ENCODE results near the gene NKAIN2.

GRCh38 chr6:124011180-124011579, 207.5 kb downstream of the NKAIN2 start:
- TF ChIP-seq RAD21 (IDR thresholded peaks at IDR 0.05; ENCODE audit: low read length): no peak
- TF ChIP-seq, protein P1, sequence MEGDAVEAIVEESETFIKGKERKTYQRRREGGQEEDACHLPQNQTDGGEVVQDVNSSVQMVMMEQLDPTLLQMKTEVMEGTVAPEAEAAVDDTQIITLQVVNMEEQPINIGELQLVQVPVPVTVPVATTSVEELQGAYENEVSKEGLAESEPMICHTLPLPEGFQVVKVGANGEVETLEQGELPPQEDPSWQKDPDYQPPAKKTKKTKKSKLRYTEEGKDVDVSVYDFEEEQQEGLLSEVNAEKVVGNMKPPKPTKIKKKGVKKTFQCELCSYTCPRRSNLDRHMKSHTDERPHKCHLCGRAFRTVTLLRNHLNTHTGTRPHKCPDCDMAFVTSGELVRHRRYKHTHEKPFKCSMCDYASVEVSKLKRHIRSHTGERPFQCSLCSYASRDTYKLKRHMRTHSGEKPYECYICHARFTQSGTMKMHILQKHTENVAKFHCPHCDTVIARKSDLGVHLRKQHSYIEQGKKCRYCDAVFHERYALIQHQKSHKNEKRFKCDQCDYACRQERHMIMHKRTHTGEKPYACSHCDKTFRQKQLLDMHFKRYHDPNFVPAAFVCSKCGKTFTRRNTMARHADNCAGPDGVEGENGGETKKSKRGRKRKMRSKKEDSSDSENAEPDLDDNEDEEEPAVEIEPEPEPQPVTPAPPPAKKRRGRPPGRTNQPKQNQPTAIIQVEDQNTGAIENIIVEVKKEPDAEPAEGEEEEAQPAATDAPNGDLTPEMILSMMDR (IDR thresholded peaks at IDR 0.05): no peak
- no peak for TF ChIP-seq SMC3 (IDR thresholded peaks at IDR 0.05; ENCODE audit: low read depth, low read length)

All from SK-N-SH (cell line).